ENCODE measurements around the gene XPOT. TPM values are rescaled to one million over a fixed set of nuclear protein-coding genes. Genes with fewer than 3 reads are reported as not detected.

The XPOT gene
- total and polyA plus RNA-seq, 2 of the 4 experiments (the other 2 are of a cell fraction), result 40.9 to 80.8 TPM

DNA sequence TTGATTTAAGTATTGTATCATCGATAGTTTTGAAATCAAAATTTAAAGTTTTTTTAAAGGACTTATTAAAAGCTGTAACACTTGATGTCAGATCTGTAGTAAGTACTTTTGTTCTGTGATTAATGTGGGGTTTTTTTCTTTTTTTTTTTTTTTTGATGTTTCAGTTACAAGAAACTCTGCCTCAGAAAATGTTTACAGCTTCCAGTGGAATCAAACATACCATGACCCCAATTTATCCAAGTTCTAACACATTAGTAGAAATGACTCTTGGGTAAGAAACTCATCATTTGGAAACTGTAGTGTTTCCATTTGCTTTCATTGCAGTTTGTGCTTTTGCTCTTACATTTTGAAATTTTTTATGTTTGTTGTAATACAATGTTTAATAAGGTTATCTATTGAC, 93.3 kb downstream of the XPOT start:
- H4K20me1 ChIP-seq (ENCODE audit: insufficient read depth, low read length), result no peaks in the 10 kb centered on the region
- no peak overlapping the region for H3K4me3 ChIP-seq (ENCODE audit: insufficient read depth, low read depth, low read length)
- no peak for TF ChIP-seq MXI1 (IDR thresholded peaks at IDR 0.05; ENCODE audit: borderline replicate concordance, low read depth, low read length)
- TF ChIP-seq, protein P1, sequence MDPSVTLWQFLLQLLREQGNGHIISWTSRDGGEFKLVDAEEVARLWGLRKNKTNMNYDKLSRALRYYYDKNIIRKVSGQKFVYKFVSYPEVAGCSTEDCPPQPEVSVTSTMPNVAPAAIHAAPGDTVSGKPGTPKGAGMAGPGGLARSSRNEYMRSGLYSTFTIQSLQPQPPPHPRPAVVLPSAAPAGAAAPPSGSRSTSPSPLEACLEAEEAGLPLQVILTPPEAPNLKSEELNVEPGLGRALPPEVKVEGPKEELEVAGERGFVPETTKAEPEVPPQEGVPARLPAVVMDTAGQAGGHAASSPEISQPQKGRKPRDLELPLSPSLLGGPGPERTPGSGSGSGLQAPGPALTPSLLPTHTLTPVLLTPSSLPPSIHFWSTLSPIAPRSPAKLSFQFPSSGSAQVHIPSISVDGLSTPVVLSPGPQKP (IDR thresholded peaks at IDR 0.05; ENCODE audit: borderline replicate concordance, low read depth, low read length), result no peak
- no peak for TF ChIP-seq CEBPB (IDR thresholded peaks at IDR 0.05; ENCODE audit: low read depth, low read length)
- no peak for TF ChIP-seq BHLHE40 (IDR thresholded peaks at IDR 0.05; ENCODE audit: low read depth, low read length)
- TF ChIP-seq RFX5 (IDR thresholded peaks at IDR 0.05; ENCODE audit: low read depth, low read length), result no peak
- TF ChIP-seq RAD21 (IDR thresholded peaks at IDR 0.05; ENCODE audit: low read length), result no peak
- TF ChIP-seq CHD1 (IDR thresholded peaks at IDR 0.05; ENCODE audit: low read depth, low read length), result no peak
- TF ChIP-seq SMC3 (IDR thresholded peaks at IDR 0.05; ENCODE audit: low read depth, low read length), result no peak
- H2AK9ac ChIP-seq (replicated peaks; ENCODE audit: low read depth, low read length, poor library complexity), result no peak overlapping the region
- no peaks in the 10 kb centered on the region for H3K9me1 ChIP-seq (ENCODE audit: insufficient read depth, low read length)
- H3K27me3 ChIP-seq (ENCODE audit: control insufficient read depth, insufficient read depth, low read length), result no peaks in the 10 kb centered on the region
- ChIA-PET POLR2A (ENCODE audit: unreplicated experiment) (no interaction called here), CTCF (no interaction called here)
- no peaks in the 10 kb centered on the region for H3K4me1 ChIP-seq (ENCODE audit: control insufficient read depth, insufficient read depth, low read length)
- no peak overlapping the region for H2BK120ac ChIP-seq (ENCODE audit: low read depth, low read length)
- H4K5ac ChIP-seq (ENCODE audit: low read depth, low read length), result no peak overlapping the region
- H2BK20ac ChIP-seq (ENCODE audit: low read depth, low read length), result no peak overlapping the region
- peaks cover 29% of the 10 kb centered on the region for H3K36me3 ChIP-seq (ENCODE audit: control insufficient read depth, insufficient read depth, low read length)
- no peak overlapping the region for H4K8ac ChIP-seq (ENCODE audit: low read depth in 2 of 2, low read length in 2 of 2)
- H4K91ac ChIP-seq (ENCODE audit: insufficient read depth, low read depth, low read length), result no peak overlapping the region
- no peak overlapping the region for H2BK15ac ChIP-seq (ENCODE audit: low read depth, low read length)
- no TSS peak for BruUV-seq (replicated peaks)
- ATAC-seq (ENCODE audit: low read depth) (no peak), DNase-seq (no peak)
- H3K56ac ChIP-seq (ENCODE audit: extremely low read depth, insufficient read depth, low read length), result no peak overlapping the region
- H3K9ac ChIP-seq (ENCODE audit: low read depth, low read length), result no peak overlapping the region
- no peak overlapping the region for H3K14ac ChIP-seq (replicated peaks; ENCODE audit: low read depth, low read length)
- H3K4me2 ChIP-seq (ENCODE audit: low read depth, low read length), result no peak overlapping the region
- H3K27ac ChIP-seq (ENCODE audit: insufficient read depth, low read length), result no peak overlapping the region
- H2AFZ ChIP-seq (replicated peaks; ENCODE audit: low read length, poor library complexity), result no peak overlapping the region
- no peaks in the 10 kb centered on the region; a peak in 1 of 4 replicates for H3K79me1 ChIP-seq (ENCODE audit: low read depth in 1 of 2, low read length in 2 of 2)
- H3K18ac ChIP-seq (ENCODE audit: low read depth, low read length), result no peak overlapping the region
- H3K4ac ChIP-seq (ENCODE audit: low read depth, low read length), result no peak overlapping the region
- dilution Hi-C loops (cut with HindIII; ENCODE audit: low sequenced_read_pairs, unreplicated experiment) (no loop called here), in situ Hi-C loops (cut with MboI; ENCODE audit: low sequenced_read_pairs) (no loop called here), intact Hi-C loops (cut with micrococcal nuclease) (loop anchor here (5.0 kb wide), 1 partner anchor 65 kb away; no protein-coding TSS in a partner anchor)
- no peak overlapping the region for H3K23ac ChIP-seq (ENCODE audit: low read depth, low read length)
- no peaks in the 10 kb centered on the region for H3K9me3 ChIP-seq (ENCODE audit: control insufficient read depth, insufficient read depth, low read length)
- H2BK5ac ChIP-seq (ENCODE audit: low read depth, low read length, poor library complexity, severe bottlenecking), result no peak overlapping the region
- no CpG with 5 or more reads among the region's 1 CpG for WGBS, 2 experiments (ENCODE audit: extremely low coverage in 2 of 2, insufficient read length in 1 of 2)
- H2AK5ac ChIP-seq (ENCODE audit: low read depth, low read length), result no peak overlapping the region
